Keratinocyte (primary cell): ENCODE measurements around the gene SCUBE2.

Experiments used
- CTCF ChIP-seq, 3 experiments: IDR thresholded peaks in 1 of 3; conservative IDR thresholded peaks in 1 of 3; optimal IDR thresholded peaks in 1 of 3; 2 replicates in 2 of 3; 3 replicates in 1 of 3; pipeline versions ENCODE3 to v1.5.1; 2011; ENCODE audit warnings: low read length in 3 of 3, mild to moderate bottlenecking in 3 of 3, moderate library complexity in 2 of 3, control low read depth in 1 of 3, inconsistent platforms in 1 of 3; ENCODE audit not compliant: insufficient read depth in 2 of 3; ENCODE audit errors: extremely low read depth in 1 of 3
- EZH2 ChIP-seq: IDR thresholded peaks from one replicate; pipeline ENCODE4 v1.6.1; 2012; ENCODE audit warnings: inconsistent platforms, mild to moderate bottlenecking, low read length, moderate library complexity

DNA sequence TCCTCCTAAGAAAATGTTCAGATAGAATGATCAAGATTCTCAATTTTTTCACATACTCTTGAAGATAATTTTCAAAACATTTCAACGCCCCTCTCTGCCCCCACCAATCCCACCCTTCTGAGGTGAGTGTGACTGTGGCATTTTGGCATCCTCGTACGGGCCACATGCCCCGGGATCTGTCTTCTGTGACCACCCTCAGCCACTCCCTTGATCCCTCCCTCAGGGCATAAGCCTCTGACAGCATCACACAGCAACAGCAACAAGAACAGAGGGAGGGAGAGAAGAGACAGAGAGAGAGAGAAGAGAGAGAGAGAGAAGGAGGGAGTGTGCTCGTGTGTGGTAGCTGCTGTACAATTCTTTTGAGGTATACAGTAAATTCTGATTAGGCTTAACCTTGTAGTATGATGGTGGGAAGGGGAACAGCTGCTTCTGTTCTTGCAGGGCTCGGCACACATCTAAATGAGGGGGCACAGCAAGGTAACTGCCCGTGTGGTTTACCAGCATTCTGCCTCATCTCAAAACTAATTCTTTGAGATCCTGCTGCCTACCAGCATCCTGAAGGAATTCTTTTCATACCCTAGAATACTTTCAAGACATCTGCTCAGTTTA is 21.4 kb downstream of the SCUBE2 start:
- TF ChIP-seq CTCF (optimal IDR thresholded peaks at IDR 0.05 in 1 of 3, IDR thresholded peaks at IDR 0.05 in 1 of 3, conservative IDR thresholded peaks at IDR 0.05 in 1 of 3; ENCODE audit: extremely low read depth in 1 of 3, insufficient read depth in 2 of 3, low read length in 3 of 3) = no peak
- no peak for TF ChIP-seq EZH2
